Uterus (tissue), 4 donors: ENCODE data around the gene IFI27L2. TPM values are rescaled to one million over a fixed set of nuclear protein-coding genes. Genes with fewer than 3 reads are reported as not detected.

Source experiments
- DNase-seq, 2 donors: peaks; one replicate each; pipeline ENCODE4 v3.0.0-alpha.2; 2019 to 2020
- H3K27ac ChIP-seq, 2 donors: fragments of 200-600 bp; sonication (generic); 1 replicate in 1 of 2; 2 replicates in 1 of 2; pipeline ENCODE4 v1.5.1; 2016 to 2018
- H3K27me3 ChIP-seq, 2 donors: fragments of 200-600 bp; sonication (generic); one replicate each; pipeline ENCODE4 v1.5.1; 2018 to 2019; ENCODE audit warnings: control low read depth in 1 of 2
- H3K36me3 ChIP-seq, 2 donors: fragments of 200-600 bp; sonication (generic); one replicate each; pipeline ENCODE4 v1.5.1; 2019; ENCODE audit warnings: control low read depth in 1 of 2
- H3K4me1 ChIP-seq, 2 donors: fragments of 200-600 bp; sonication (generic); one replicate each; pipeline ENCODE4 v1.5.1; 2018 to 2019; ENCODE audit warnings: control low read depth in 1 of 2
- H3K4me3 ChIP-seq, 2 donors: fragments of 200-600 bp; sonication (generic); 1 replicate in 1 of 2; 2 replicates in 1 of 2; pipeline ENCODE4 v1.5.1; 2018 to 2019; ENCODE audit warnings: mild to moderate bottlenecking in 1 of 2
- H3K9me3 ChIP-seq, 2 donors: fragments of 200-600 bp; sonication (generic); one replicate each; pipeline ENCODE4 v1.5.1; 2019; ENCODE audit warnings: control low read depth in 1 of 2
- CTCF ChIP-seq, 4 experiments: fragments of 200-600 bp in 2 of 4; fragments of 450-650 bp in 2 of 4; sonication (generic) in 2 of 4; IDR thresholded peaks; one replicate each; pipeline ENCODE4 v1.5.1; 2016 to 2019; ENCODE audit warnings: antibody characterized with exemption in 4 of 4, mild to moderate bottlenecking in 2 of 4, moderate library complexity in 1 of 4
- POLR2A ChIP-seq, 2 donors: fragments of 450-650 bp; IDR thresholded peaks; one replicate each; pipeline ENCODE4 v1.6.1; 2016; ENCODE audit warnings: antibody characterized with exemption in 2 of 2, mild to moderate bottlenecking in 1 of 2, moderate library complexity in 1 of 2
- intact Hi-C: fragments of 100-400 bp; cut with DNase I; formaldehyde crosslinking; loops from one replicate; pipeline ENCODE4 v1.15.1; 2023; ENCODE audit warnings: low total_unique reads
- total RNA-seq, 4 donors: library from RNA; depleted of rRNA in 3 of 4; stranded (reverse); fragments of >200 nt in 3 of 4; gene quantifications; one replicate each; pipeline versions ENCODE4 v1.1.0 to v1.2.4, GENCODE V29; 2014 to 2023
- donor health status: DM: yes; HTN: yes; CAD: no.

The IFI27L2 gene
- total RNA-seq, 4 donors from 2014 or later, result 14.3 to 111 (median 45.0) TPM

GRCh38 chr14:94098326-94098992 lies 30.9 kb downstream of the IFI27L2 start:
- no peak for DNase-seq
- TF ChIP-seq CTCF (IDR thresholded peaks at IDR 0.05) (no peak), POLR2A (IDR thresholded peaks at IDR 0.05) (no peak)
- H3K27ac ChIP-seq, result no peak overlapping the region
- H3K4me1 ChIP-seq, result no peaks in the 10 kb centered on the region
- intact Hi-C loops, result no loop called here
- H3K4me3 ChIP-seq, result no peak overlapping the region
- no peaks in the 10 kb centered on the region for H3K9me3 ChIP-seq
- H3K27me3 ChIP-seq, result no peaks in the 10 kb centered on the region
- no peaks in the 10 kb centered on the region for H3K36me3 ChIP-seq

- TF ChIP-seq POLR2A (IDR thresholded peaks at IDR 0.05) (no peak), CTCF (IDR thresholded peaks at IDR 0.05) (no peak)
- no peak overlapping the region for H3K27ac ChIP-seq
- no peak overlapping the region for H3K4me3 ChIP-seq
- no peaks in the 10 kb centered on the region for H3K27me3 ChIP-seq
- no peaks in the 10 kb centered on the region for H3K9me3 ChIP-seq
- no peaks in the 10 kb centered on the region for H3K4me1 ChIP-seq
- intact Hi-C loops, result no loop called here
- H3K36me3 ChIP-seq, result no peaks in the 10 kb centered on the region
- DNase-seq, result no peak
These were observed 32.3 kb downstream of the IFI27L2 start for GRCh38 chr14:94097091-94097490.

GRCh38 chr14:94093418-94093817 lies 36.0 kb downstream of the IFI27L2 start:
- H3K4me1 ChIP-seq, result no peaks in the 10 kb centered on the region
- H3K9me3 ChIP-seq, result no peaks in the 10 kb centered on the region
- H3K27ac ChIP-seq, result no peak overlapping the region
- H3K36me3 ChIP-seq, result no peaks in the 10 kb centered on the region
- DNase-seq, result no peak
- H3K27me3 ChIP-seq, result no peaks in the 10 kb centered on the region
- H3K4me3 ChIP-seq, result no peak overlapping the region
- no peak for TF ChIP-seq POLR2A (IDR thresholded peaks at IDR 0.05)
- no peak for TF ChIP-seq CTCF (IDR thresholded peaks at IDR 0.05)
- intact Hi-C loops, result no loop called here

- Histone ChIP-seq H3K27ac (no peak overlapping the region), H3K4me1 (no peaks in the 10 kb centered on the region), H3K4me3 (no peak overlapping the region), H3K9me3 (no peaks in the 10 kb centered on the region), H3K27me3 (no peaks in the 10 kb centered on the region), H3K36me3 (no peaks in the 10 kb centered on the region)
- intact Hi-C loops, result no loop called here
- no peak for DNase-seq
- TF ChIP-seq CTCF (IDR thresholded peaks at IDR 0.05), result no peak
- no peak for TF ChIP-seq POLR2A (IDR thresholded peaks at IDR 0.05)
These were observed 39.9 kb downstream of the IFI27L2 start for GRCh38 chr14:94089479-94089878.

GRCh38 chr14:94088516-94088915 lies 40.9 kb downstream of the IFI27L2 start:
- Histone ChIP-seq H3K4me3 (no peak overlapping the region), H3K36me3 (no peaks in the 10 kb centered on the region), H3K9me3 (no peaks in the 10 kb centered on the region), H3K27ac (no peak overlapping the region), H3K27me3 (no peaks in the 10 kb centered on the region), H3K4me1 (no peaks in the 10 kb centered on the region)
- no peak for TF ChIP-seq POLR2A (IDR thresholded peaks at IDR 0.05)
- TF ChIP-seq CTCF (IDR thresholded peaks at IDR 0.05), result no peak
- intact Hi-C loops, result no loop called here
- no peak for DNase-seq
